Endothelial cell (in vitro differentiated cells): ENCODE measurements around the gene ABCA1. TPM values are rescaled to one million over a fixed set of nuclear protein-coding genes. Genes with fewer than 3 reads are reported as not detected.
"Not testable (repeated sequence)": the region's sequence is repeated elsewhere in the genome, so short reads cannot be mapped to it uniquely, and the experiment has no call there.

Source experiments
- DNase-seq: peaks from one replicate; pipeline ENCODE4 v3.0.0; 2021; ENCODE audit warnings: low spot score
- H3K27ac Mint-ChIP-seq: one replicate; pipeline ENCODE4 v1.8.0; 2021; ENCODE audit warnings: mixed read lengths, inconsistent platforms; ENCODE audit not compliant: unreplicated experiment
- H3K27me3 Mint-ChIP-seq: one replicate; pipeline ENCODE4 v1.8.0; 2021; ENCODE audit warnings: mild to moderate bottlenecking, moderate library complexity, mixed read lengths, inconsistent platforms; ENCODE audit not compliant: unreplicated experiment
- H3K36me3 Mint-ChIP-seq: one replicate; pipeline ENCODE4 v1.8.0; 2021; ENCODE audit warnings: mild to moderate bottlenecking, low read depth, mixed read lengths, inconsistent platforms; ENCODE audit not compliant: unreplicated experiment
- H3K4me1 Mint-ChIP-seq: one replicate; pipeline ENCODE4 v1.8.0; 2021; ENCODE audit warnings: mild to moderate bottlenecking, mixed read lengths, inconsistent platforms; ENCODE audit not compliant: unreplicated experiment
- H3K4me3 Mint-ChIP-seq: one replicate; pipeline ENCODE4 v1.8.0; 2021; ENCODE audit warnings: mild to moderate bottlenecking, mixed read lengths, inconsistent platforms; ENCODE audit not compliant: unreplicated experiment
- H3K9me3 Mint-ChIP-seq: one replicate; pipeline ENCODE4 v1.8.0; 2021; ENCODE audit warnings: mixed read lengths, inconsistent platforms; ENCODE audit not compliant: unreplicated experiment
- total RNA-seq: library from RNA; stranded (reverse); fragmentation: NEBNext Ultra II Directional; extraction: Animal tissue kit (Norgen Biotek cat#: 25700); gene quantifications from one replicate; pipeline ENCODE4 v1.2.1, GENCODE V29; 2021; ENCODE audit not compliant: unreplicated experiment
- TF ChIP-seq, protein P1 (sequence below): fragments of 200-600 bp; sonication (generic); IDR thresholded peaks from one replicate; pipeline ENCODE4 v1.5.0; 2021; ENCODE audit warnings: antibody characterized with exemption; ENCODE audit not compliant: unreplicated experiment

Gene ABCA1
- total RNA-seq, 1 donor from 2014 or later = 171 TPM

DNA sequence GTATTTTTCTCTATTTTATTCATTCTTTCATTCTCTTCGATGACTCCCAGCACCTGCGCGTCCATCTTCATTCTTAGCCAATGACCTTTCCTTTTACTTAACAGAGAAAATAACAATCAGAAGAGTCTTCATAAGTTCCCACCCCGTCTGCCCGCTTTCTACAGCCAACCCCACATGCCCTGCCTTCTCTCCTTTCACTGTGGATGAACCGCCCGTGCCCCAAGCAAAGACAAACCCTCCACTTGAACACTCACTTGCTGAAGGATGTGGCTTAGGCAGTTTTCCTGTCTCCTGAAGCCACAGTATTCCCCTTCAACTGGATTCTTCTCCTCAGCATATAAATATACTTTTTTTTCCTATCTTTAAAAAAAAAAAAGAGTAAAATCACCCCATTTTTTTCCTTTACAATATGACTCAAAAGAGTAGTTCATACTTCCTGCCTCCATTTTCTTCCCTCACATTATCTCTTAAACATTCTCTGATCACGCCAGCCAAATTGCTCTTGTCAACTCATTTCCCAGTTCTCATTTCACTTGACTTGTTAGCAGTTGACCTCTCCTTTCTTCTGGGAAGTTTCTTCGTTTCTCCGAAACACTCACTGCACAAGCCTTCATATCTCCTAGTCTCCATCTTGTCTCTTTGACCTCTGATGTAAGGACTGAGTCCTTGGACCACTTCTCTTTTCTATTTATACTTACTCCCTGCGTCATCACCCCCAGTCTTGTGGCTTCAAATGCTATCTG, 153.0 kb downstream of the ABCA1 start:
- TF ChIP-seq, protein P1, sequence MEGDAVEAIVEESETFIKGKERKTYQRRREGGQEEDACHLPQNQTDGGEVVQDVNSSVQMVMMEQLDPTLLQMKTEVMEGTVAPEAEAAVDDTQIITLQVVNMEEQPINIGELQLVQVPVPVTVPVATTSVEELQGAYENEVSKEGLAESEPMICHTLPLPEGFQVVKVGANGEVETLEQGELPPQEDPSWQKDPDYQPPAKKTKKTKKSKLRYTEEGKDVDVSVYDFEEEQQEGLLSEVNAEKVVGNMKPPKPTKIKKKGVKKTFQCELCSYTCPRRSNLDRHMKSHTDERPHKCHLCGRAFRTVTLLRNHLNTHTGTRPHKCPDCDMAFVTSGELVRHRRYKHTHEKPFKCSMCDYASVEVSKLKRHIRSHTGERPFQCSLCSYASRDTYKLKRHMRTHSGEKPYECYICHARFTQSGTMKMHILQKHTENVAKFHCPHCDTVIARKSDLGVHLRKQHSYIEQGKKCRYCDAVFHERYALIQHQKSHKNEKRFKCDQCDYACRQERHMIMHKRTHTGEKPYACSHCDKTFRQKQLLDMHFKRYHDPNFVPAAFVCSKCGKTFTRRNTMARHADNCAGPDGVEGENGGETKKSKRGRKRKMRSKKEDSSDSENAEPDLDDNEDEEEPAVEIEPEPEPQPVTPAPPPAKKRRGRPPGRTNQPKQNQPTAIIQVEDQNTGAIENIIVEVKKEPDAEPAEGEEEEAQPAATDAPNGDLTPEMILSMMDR = no peak
- H3K36me3 Mint-ChIP-seq = peaks cover 5% of the 10 kb centered on the region
- no peak overlapping the region for H3K27ac Mint-ChIP-seq
- peaks cover 5% of the 10 kb centered on the region for H3K27me3 Mint-ChIP-seq
- peaks cover 6% of the 10 kb centered on the region for H3K4me1 Mint-ChIP-seq
- no peak for DNase-seq
- H3K4me3 Mint-ChIP-seq = no peak overlapping the region
- no peaks in the 10 kb centered on the region for H3K9me3 Mint-ChIP-seq

DNA sequence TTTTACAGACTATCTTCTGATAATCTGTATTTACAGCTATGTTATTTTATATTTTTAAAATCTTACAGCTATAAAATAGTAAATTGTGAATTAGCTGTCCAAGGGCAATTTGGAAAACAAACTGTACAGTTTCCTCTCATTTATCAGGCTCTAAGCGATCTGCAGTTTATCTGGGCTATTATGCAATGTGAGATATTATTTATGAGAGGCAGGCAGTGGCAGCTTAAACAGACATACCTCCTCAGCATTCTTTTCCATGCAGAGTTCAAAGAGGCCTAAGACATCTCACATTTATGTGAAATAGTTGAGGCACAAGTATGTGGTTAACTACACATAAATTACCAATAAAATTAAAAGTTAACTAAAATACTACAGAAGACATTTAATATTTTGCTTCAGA, 153.8 kb downstream of the ABCA1 start:
- H3K4me1 Mint-ChIP-seq = peaks cover 11% of the 10 kb centered on the region
- no peak overlapping the region for H3K4me3 Mint-ChIP-seq
- peaks cover 4% of the 10 kb centered on the region for H3K36me3 Mint-ChIP-seq
- TF ChIP-seq, protein P1 = no peak
- no peaks in the 10 kb centered on the region for H3K9me3 Mint-ChIP-seq
- no peak overlapping the region for H3K27ac Mint-ChIP-seq
- no peak for DNase-seq
- peaks cover 5% of the 10 kb centered on the region for H3K27me3 Mint-ChIP-seq

DNA sequence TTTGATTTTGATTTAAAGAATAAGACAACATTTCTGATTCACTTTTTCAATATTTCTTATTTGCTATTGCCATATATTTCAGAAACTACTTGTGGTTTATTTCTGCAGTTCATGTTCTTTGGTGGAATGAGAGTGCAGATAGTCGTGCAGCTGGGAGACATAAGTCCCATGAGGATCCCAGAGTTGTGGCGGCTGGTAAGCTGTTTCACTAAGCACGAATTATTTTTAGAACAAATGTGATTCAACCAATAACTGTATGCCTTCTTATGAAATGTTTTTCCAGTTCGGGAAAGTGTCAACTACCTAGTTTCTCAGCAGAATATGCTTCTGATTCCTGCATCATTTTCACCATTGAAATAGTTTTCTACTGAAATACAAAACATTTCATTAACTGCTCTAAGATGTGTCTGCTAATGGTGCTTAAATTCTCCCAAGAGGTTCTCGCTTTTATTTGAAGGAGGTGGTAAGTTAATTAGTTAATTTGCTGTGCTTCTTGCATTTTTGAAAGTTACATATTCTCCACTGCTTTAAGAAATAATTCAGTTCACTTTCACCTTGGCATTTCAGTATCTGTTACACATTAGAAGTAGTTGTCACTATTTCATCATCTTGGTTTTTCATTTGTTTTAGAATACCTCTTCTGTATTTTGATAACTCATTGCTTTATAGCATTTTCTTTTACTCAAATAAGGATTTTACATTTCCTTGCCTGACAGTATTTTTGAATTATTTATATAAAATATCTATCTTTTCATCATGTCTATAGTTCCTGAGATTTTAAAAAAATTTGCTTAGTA, 155.0 kb downstream of the ABCA1 start:
- Mint-ChIP-seq H3K27ac (no peak overlapping the region), H3K4me3 (no peak overlapping the region), H3K36me3 (no peaks in the 10 kb centered on the region), H3K9me3 (no peaks in the 10 kb centered on the region), H3K4me1 (peaks cover 7% of the 10 kb centered on the region), H3K27me3 (peaks cover under 1% of the 10 kb centered on the region)
- DNase-seq = no peak
- TF ChIP-seq, protein P1 = no peak

DNA sequence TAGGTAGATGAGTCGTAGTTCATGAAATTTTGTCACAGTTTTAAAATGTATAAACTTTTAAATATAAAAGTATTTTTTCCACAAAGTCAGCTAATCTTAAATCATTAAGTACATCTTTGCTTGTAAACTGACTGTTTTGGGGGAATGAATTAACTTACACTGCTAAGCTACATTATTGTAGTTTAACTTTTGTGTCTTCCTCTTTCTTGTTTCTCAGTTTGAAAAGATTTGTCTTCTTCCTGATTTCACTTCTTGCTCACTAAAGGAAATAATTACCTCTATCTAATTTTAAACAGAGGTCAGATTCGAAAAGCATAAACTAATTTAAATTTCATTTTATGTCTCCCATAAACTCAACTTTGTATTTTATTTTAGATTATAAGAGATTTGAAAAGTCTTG, 158.3 kb downstream of the ABCA1 start:
- Mint-ChIP-seq H3K36me3 (no peaks in the 10 kb centered on the region), H3K4me1 (peaks cover 20% of the 10 kb centered on the region), H3K27ac (no peak overlapping the region), H3K27me3 (no peaks in the 10 kb centered on the region), H3K9me3 (no peaks in the 10 kb centered on the region), H3K4me3 (no peak overlapping the region)
- TF ChIP-seq, protein P1 = no peak
- DNase-seq = no peak

DNA sequence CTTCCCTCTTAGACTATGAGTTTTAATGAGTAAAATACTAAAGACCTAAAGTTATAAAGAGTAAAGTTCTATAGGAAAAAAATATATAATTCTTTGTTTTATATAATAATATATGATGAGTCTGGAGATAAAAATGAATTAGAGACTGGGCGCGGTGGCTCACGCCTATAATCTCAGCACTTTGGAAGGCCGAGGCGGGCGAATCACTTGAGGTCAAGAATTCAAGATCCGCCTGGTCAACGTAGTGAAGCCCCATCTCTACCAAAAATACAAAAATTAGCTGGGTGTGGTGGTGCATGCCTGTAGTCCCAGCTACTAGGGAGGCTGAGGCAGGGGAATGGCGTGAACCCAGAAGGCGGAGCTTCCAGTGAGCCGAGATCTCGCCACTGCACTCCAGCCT, 158.9 kb downstream of the ABCA1 start:
- H3K4me3 Mint-ChIP-seq, H3K27me3 Mint-ChIP-seq, DNase-seq, H3K36me3 Mint-ChIP-seq, H3K27ac Mint-ChIP-seq, H3K9me3 Mint-ChIP-seq: not testable (repeated sequence)
- H3K4me1 Mint-ChIP-seq = peaks cover 20% of the 10 kb centered on the region
